Measurements from ENCODE around the gene UBE2Q2. TPM values are rescaled to one million over a fixed set of nuclear protein-coding genes. Genes with fewer than 3 reads are reported as not detected.
A peak's percentile ranks its signal among the peaks of the same experiment; 100 is the strongest.

The UBE2Q2 gene
- total RNA-seq, 1 experiment from 2014 or later = 18.1 TPM

GRCh38 chr15:75920079-75920478 is 76.8 kb downstream of the UBE2Q2 start:
- ChIA-PET POLR2A (ENCODE audit: low non-redundant PET) (no interaction called here), CTCF (no interaction called here)
- Histone ChIP-seq H3K36me3 (ENCODE audit: insufficient read depth, low read length, poor library complexity, severe bottlenecking) (peaks cover 12% of the 10 kb centered on the region), H3K4me1 (ENCODE audit: insufficient read depth, low read length, poor library complexity, severe bottlenecking) (no peaks in the 10 kb centered on the region), H3K9me3 (ENCODE audit: low read depth, low read length, poor library complexity, severe bottlenecking) (no peaks in the 10 kb centered on the region), H3K27ac (ENCODE audit: low read depth, low read length, poor library complexity, severe bottlenecking) (no peak overlapping the region), H3K27me3 (replicated peaks; ENCODE audit: insufficient read depth, low read depth, low read length, poor library complexity) (no peaks in the 10 kb centered on the region), H3K4me3 (ENCODE audit: low read depth, low read length, poor library complexity, severe bottlenecking) (no peak overlapping the region)
- no peak for DNase-seq (ENCODE audit: low spot score)
- intact Hi-C loops (cut with micrococcal nuclease; ENCODE audit: unreplicated experiment) = loop anchor here (10.0 kb wide), 2 partner anchors 115 to 185 kb away; no protein-coding TSS in a partner anchor
- no TSS peak for BruUV-seq (replicated peaks)
- TF ChIP-seq CTCF (conservative IDR thresholded peaks at IDR 0.05; ENCODE audit: low read depth, low read length) (no peak), EZH2 (IDR thresholded peaks at IDR 0.05; ENCODE audit: borderline replicate concordance, low read depth, low read length, poor library complexity, severe bottlenecking) (no peak)

- Histone ChIP-seq H3K27ac (ENCODE audit: low read depth, low read length, poor library complexity, severe bottlenecking) (no peak overlapping the region), H3K36me3 (ENCODE audit: insufficient read depth, low read length, poor library complexity, severe bottlenecking) (peaks cover 9% of the 10 kb centered on the region), H3K9me3 (ENCODE audit: low read depth, low read length, poor library complexity, severe bottlenecking) (no peaks in the 10 kb centered on the region), H3K4me3 (ENCODE audit: low read depth, low read length, poor library complexity, severe bottlenecking) (no peak overlapping the region), H3K4me1 (ENCODE audit: insufficient read depth, low read length, poor library complexity, severe bottlenecking) (no peaks in the 10 kb centered on the region), H3K27me3 (replicated peaks; ENCODE audit: insufficient read depth, low read depth, low read length, poor library complexity) (no peaks in the 10 kb centered on the region)
- intact Hi-C loops (cut with micrococcal nuclease; ENCODE audit: unreplicated experiment) = loop anchor here (10.0 kb wide), 2 partner anchors 117 to 187 kb away; no protein-coding TSS in a partner anchor
- TF ChIP-seq CTCF (conservative IDR thresholded peaks at IDR 0.05; ENCODE audit: low read depth, low read length) = peak; percentile 63
- no peak for TF ChIP-seq EZH2 (IDR thresholded peaks at IDR 0.05; ENCODE audit: borderline replicate concordance, low read depth, low read length, poor library complexity, severe bottlenecking)
- ChIA-PET POLR2A (ENCODE audit: low non-redundant PET) (no interaction called here), CTCF (interaction anchor here (0.6 to 1.2 kb wide), 6 partner anchors 136 to 1139 kb away, joined by 3 to 6 read pairs (median 4); partner anchors contain the start of gene SNX33)
- BruUV-seq (replicated peaks) = no TSS peak
- peak; percentile 68 for DNase-seq (ENCODE audit: low spot score)
Measured at GRCh38 chr15:75921732-75922703, 78.8 kb downstream of the UBE2Q2 start.

- Histone ChIP-seq H3K36me3 (ENCODE audit: insufficient read depth, low read length, poor library complexity, severe bottlenecking) (no peaks in the 10 kb centered on the region), H3K4me1 (ENCODE audit: insufficient read depth, low read length, poor library complexity, severe bottlenecking) (no peaks in the 10 kb centered on the region), H3K27ac (ENCODE audit: low read depth, low read length, poor library complexity, severe bottlenecking) (no peak overlapping the region), H3K4me3 (ENCODE audit: low read depth, low read length, poor library complexity, severe bottlenecking) (no peak overlapping the region), H3K27me3 (replicated peaks; ENCODE audit: insufficient read depth, low read depth, low read length, poor library complexity) (no peaks in the 10 kb centered on the region), H3K9me3 (ENCODE audit: low read depth, low read length, poor library complexity, severe bottlenecking) (no peaks in the 10 kb centered on the region)
- CTCF ChIA-PET = no interaction called here
- POLR2A ChIA-PET (ENCODE audit: low non-redundant PET) = no interaction called here
- TF ChIP-seq CTCF (conservative IDR thresholded peaks at IDR 0.05; ENCODE audit: low read depth, low read length) (no peak), EZH2 (IDR thresholded peaks at IDR 0.05; ENCODE audit: borderline replicate concordance, low read depth, low read length, poor library complexity, severe bottlenecking) (no peak)
- intact Hi-C loops (cut with micrococcal nuclease; ENCODE audit: unreplicated experiment) = loop anchor here (10.0 kb wide), 2 partner anchors 119 to 189 kb away; no protein-coding TSS in a partner anchor
- BruUV-seq (replicated peaks) = no TSS peak
- DNase-seq (ENCODE audit: low spot score) = no peak
Measured at GRCh38 chr15:75923756-75924155, 80.5 kb downstream of the UBE2Q2 start.

Measured in A673 (cell line).